ENCODE data around the gene SIMC1.
"Not testable (repeated sequence)": the region's sequence is repeated elsewhere in the genome, so short reads cannot be mapped to it uniquely, and the experiment has no call there.

SIMC1 gene

DNA sequence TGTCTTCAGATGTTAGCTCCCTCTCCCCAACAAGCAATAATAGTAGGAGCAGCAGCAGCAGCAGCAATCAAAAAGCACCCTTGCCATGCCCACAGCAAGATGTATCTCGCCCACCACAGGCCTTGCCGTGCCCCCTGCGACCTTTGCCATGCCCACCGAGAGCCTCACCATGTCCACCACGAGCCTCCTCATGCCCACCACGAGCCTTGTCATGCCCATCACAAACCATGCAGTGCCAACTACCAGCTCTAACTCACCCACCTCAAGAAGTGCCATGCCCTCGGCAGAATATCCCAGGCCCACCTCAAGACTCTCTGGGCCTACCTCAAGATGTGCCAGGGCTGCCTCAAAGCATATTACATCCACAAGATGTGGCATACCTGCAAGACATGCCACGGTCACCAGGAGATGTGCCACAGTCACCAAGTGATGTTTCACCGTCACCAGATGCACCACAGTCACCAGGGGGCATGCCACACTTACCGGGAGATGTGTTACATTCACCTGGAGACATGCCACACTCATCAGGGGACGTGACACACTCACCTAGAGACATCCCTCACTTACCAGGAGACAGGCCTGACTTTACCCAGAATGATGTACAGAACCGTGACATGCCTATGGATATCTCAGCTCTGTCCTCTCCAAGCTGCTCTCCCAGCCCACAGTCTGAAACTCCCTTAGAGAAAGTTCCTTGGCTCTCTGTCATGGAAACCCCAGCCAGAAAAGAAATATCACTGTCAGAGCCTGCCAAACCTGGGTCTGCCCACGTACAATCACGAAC, 52.0 kb downstream of the SIMC1 start:
- H3K4me1 Mint-ChIP-seq (ENCODE audit: low read depth in 2 of 2); H3K27me3 Mint-ChIP-seq; DNase-seq; H3K4me3 Mint-ChIP-seq; H3K9me3 Mint-ChIP-seq; H3K36me3 Mint-ChIP-seq (ENCODE audit: insufficient read depth); ATAC-seq (replicated peaks): not testable (repeated sequence)
- peak overlapping the region in 1 of 2 donors; percentile 4 for H3K27ac Mint-ChIP-seq

DNA sequence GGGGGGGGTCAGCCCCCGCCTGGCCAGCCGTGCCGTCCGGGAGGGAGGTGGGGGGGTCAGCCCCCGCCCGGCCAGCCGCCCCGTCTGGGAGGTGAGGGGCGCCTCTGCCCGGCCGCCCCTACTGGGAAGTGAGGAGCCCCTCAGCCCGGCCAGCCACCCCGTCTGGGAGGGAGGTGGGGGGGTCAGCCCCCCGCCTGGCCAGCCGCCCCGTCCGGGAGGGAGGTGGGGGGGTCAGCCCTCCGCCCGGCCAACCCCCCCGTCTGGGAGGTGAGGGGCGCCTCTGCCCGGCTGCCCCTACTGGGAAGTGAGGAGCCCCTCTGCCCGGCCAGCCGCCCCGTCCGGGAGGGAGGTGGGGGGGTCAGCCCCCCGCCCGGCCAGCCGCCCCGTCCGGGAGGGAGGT, 67.1 kb downstream of the SIMC1 start:
- not testable (repeated sequence) for H3K9me3 Mint-ChIP-seq; ATAC-seq (replicated peaks)

DNA sequence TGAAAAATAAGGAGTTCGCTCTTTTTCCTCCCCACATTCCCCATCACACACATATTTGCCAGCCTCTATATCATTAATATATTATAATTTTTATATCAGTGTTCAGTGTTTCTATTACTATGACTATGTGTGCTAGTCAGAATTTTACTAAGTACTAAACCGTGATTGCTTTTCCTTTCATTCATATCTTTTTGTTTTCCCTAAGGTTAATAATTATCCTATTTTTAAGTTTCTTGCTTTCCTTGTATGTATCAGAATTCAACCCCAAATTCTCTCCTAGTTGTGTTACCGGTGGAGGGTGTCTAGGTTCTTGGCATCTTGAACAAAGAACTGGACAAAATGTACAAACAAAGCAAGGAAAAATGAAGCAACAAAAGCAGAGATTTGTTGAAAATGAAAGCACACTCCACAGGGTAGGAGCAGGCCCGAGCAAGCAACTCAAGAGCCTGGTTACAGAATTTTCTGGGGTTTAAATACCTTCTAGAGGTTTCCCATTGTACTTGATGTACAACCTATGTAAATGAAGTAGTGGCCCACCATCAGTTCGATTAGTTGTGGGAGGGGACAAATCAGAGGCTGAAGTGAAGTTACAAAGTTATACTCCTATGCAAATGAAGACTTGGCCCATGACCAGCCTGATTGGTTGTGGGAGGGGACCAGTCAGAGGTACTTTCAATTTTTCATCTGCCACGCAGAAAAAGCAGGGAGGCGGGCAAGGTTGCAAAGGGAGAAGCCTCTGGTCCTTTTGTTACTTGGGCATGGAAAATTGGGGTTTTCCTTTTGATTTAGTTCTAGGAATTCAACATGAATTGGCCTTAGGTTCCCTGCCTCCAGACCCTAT, 79.5 kb downstream of the SIMC1 start:
- H3K36me3 Mint-ChIP-seq (ENCODE audit: insufficient read depth) = peaks cover 14% of the 10 kb centered on the region
- ATAC-seq (replicated peaks) (no peak), DNase-seq (no peak)
- H3K4me3 Mint-ChIP-seq = no peak overlapping the region
- no peaks in the 10 kb centered on the region for H3K4me1 Mint-ChIP-seq (ENCODE audit: low read depth in 2 of 2)
- no peaks in the 10 kb centered on the region for H3K27me3 Mint-ChIP-seq
- no peaks in the 10 kb centered on the region for H3K9me3 Mint-ChIP-seq
- H3K27ac Mint-ChIP-seq = no peak overlapping the region

More for the DNA sequence above, 67.1 kb downstream of the SIMC1 start:
- H3K36me3 Mint-ChIP-seq (ENCODE audit: insufficient read depth); H3K27me3 Mint-ChIP-seq; DNase-seq; H3K4me3 Mint-ChIP-seq; H3K4me1 Mint-ChIP-seq (ENCODE audit: low read depth in 2 of 2); H3K27ac Mint-ChIP-seq: not testable (repeated sequence)

DNA sequence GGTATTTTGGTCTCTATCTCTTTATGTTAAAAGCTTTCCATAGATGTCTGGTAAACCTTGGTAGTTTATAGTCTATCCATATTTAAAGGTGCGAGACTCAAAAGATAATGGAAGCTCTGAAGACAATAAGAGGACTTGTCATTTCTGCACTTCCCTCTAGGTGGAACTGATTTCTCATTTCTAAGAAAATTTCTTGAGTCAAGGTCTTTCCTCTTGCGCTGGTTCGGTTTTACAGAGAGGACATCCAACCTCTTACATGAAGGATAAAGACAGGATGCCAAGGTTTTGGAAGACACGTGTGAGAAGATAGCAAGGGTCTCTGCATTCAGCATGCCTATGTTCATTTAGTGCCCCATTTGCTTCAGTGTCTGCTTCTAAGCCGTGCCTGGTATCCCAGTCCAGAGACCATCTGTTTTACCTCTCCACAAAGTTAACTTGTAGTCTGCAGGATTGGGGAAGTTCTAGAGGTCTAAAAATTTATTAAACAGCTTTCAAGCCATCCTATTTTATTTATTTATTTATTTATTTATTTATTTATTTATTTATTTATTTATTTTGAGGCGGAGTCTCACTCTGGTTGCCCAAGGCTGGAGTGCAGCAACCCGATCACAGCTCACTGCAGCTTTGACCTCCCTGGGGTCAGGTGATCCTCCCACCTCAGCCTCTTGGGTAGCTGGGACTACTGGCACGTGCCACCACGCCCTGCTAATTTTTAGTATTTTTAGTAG, 81.8 kb downstream of the SIMC1 start:
- no peak overlapping the region for H3K4me3 Mint-ChIP-seq
- H3K4me1 Mint-ChIP-seq (ENCODE audit: low read depth in 2 of 2) = no peaks in the 10 kb centered on the region
- DNase-seq = no peak
- no peak for ATAC-seq (replicated peaks)
- H3K9me3 Mint-ChIP-seq = no peaks in the 10 kb centered on the region
- no peak overlapping the region for H3K27ac Mint-ChIP-seq
- H3K36me3 Mint-ChIP-seq (ENCODE audit: insufficient read depth) = peaks cover 23% of the 10 kb centered on the region
- H3K27me3 Mint-ChIP-seq = no peaks in the 10 kb centered on the region

DNA sequence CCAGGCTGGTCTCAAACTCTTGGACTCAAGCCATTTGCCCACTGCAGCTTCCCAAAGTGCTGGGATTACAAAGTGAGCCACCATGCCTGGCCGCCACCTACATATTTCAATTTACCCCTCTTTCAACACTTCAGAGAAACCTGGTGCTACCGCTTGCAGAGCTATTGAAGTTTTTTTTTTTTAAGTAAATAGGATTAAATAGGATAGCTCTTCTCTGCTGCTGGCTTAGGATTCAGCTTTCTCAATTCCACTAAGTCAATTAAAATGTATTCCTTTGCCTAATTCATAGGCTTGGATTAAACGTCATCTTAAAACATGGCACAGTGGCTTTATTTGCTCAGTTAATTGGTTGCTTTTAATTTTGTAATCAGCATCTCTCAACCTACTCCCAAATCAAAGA, 82.4 kb downstream of the SIMC1 start:
- ATAC-seq (replicated peaks) (no peak), DNase-seq (no peak)
- Mint-ChIP-seq H3K9me3 (no peaks in the 10 kb centered on the region), H3K36me3 (ENCODE audit: insufficient read depth) (peaks cover 23% of the 10 kb centered on the region), H3K4me1 (ENCODE audit: low read depth in 2 of 2) (no peaks in the 10 kb centered on the region), H3K4me3 (no peak overlapping the region), H3K27ac (no peak overlapping the region), H3K27me3 (no peaks in the 10 kb centered on the region)

DNA sequence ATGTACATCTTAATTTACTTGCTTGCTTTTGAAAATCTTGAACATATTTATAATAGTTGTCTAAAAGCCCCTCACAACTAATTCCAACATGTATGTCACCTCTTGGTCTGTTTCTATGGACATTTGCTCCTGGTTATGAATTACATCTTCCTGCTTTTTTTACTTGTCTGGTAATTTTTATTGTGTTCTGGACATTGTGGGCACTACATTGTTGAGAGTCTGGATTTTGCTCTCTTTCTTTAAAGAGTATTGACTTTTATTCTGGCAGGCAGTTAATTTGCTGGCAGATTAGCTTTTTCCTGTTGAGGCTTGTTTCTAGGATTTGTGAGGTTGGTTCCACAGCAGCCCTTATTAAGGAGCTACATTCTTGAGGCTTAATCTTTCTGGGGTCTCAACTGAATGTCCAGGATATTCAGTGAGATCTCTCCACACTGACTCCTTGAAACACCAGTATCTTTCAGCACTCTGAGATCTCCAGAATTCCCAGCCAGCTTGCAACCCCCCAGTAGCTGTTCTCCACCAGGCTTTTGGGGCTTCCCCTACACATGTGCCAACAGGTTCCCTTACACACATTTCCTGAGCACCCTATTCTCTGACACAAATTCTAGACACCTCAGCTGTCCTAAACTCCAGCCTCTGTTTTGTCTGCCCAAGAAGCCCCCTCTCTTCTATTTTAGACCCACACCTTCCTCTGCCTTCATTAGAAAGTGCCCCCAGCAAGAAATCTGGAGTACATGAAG, 96.0 kb downstream of the SIMC1 start:
- peaks cover 7% of the 10 kb centered on the region for H3K36me3 Mint-ChIP-seq (ENCODE audit: insufficient read depth)
- no peak overlapping the region for H3K4me3 Mint-ChIP-seq
- no peak for DNase-seq
- H3K9me3 Mint-ChIP-seq = peaks cover 1 to 10% of the 10 kb centered on the region in 2 donors
- no peak overlapping the region for H3K27ac Mint-ChIP-seq
- no peaks in the 10 kb centered on the region for H3K27me3 Mint-ChIP-seq
- no peaks in the 10 kb centered on the region for H3K4me1 Mint-ChIP-seq (ENCODE audit: low read depth in 2 of 2)
- no peak for ATAC-seq (replicated peaks)

DNA sequence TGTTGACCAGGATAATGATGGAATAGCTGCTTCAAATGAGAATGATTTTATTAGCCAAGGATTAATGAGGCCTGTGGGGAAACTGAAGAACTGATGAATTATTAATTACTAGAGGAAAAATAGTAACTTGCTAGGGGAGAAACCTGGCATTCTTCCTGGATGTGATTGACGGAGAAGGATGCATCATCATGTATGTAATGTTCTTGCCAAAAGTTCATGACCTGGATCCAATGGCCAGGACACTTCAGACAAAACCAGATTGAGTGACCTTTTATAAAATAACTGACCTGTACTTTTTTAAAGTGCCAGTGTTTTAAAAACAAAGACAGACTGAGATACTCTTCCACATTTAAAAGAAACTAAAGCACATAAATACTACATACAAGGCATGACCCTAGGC, 99.7 kb downstream of the SIMC1 start:
- no peak overlapping the region for H3K4me3 Mint-ChIP-seq
- H3K4me1 Mint-ChIP-seq (ENCODE audit: low read depth in 2 of 2) = no peaks in the 10 kb centered on the region
- ATAC-seq (replicated peaks) (no peak), DNase-seq (no peak)
- H3K36me3 Mint-ChIP-seq (ENCODE audit: insufficient read depth) = peaks cover 7% of the 10 kb centered on the region
- H3K27me3 Mint-ChIP-seq = no peaks in the 10 kb centered on the region
- H3K27ac Mint-ChIP-seq = no peak overlapping the region
- peaks cover 1 to 10% of the 10 kb centered on the region in 2 donors for H3K9me3 Mint-ChIP-seq

DNA sequence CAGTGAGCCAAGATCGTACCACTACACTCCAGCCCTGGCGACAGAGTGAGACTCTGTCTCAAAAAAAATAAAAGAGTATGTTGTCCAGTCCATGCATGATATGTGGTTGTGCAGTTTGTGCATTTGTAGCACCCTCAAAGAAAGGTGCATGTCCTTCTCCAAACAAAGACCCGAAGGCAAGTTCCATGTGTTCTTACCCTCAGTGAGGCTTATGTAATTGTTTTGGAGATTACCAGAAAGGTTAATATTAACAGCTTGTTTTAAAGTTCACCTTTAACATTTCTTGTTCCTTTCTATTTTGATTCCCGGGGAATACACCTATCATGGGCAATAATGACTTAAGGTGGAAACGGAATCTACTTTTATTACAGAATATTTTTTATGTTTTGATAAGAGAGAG, 101.1 kb downstream of the SIMC1 start:
- Mint-ChIP-seq H3K4me3 (no peak overlapping the region), H3K9me3 (peaks cover 0 to 1% of the 10 kb centered on the region in 2 donors), H3K4me1 (ENCODE audit: low read depth in 2 of 2) (no peaks in the 10 kb centered on the region), H3K27ac (peak overlapping the region in 1 of 2 donors; percentile 22), H3K36me3 (ENCODE audit: insufficient read depth) (peaks cover 11% of the 10 kb centered on the region), H3K27me3 (no peaks in the 10 kb centered on the region)
- ATAC-seq (replicated peaks) = no peak
- no peak for DNase-seq

DNA sequence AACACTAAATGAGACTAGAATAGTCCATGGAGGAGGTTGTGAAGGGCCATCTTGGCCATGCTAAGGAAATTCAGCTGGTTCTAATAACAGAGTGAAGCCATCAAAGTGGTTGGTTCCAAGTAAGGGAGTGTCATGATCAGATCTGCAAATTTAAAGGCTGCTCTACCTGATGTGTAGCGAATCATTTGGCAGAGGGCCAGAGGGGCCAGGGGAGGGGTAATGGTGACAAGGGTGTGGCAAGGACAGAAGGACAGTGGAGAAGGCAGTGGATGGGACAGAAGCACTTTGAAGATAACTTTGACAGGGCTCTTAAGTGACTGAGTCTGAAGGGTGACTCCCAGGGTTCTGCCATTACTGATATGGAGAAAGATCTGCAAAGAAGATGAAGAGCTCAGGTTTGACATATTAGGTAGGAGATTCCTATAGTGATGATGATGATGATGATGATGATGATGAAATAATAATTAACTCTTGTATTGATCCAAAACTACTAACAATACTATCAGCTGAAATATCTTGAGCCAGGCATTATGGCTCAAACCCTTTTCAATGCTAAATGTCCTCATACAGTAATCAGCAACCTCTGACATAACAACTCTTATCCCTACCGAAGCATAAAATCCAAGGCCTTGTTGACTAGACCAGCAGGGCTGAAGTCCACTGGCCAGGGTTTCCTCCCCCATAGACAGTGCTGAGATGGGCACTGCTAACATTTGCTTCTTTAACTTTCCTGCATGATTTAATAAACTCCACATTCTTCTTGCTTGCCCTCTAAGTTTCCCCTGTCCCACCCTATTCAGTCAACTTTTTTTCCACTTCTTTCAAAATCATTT, 103.3 kb downstream of the SIMC1 start:
- no peak for DNase-seq
- no peaks in the 10 kb centered on the region for H3K4me1 Mint-ChIP-seq (ENCODE audit: low read depth in 2 of 2)
- no peaks in the 10 kb centered on the region for H3K9me3 Mint-ChIP-seq
- no peak overlapping the region for H3K4me3 Mint-ChIP-seq
- no peak for ATAC-seq (replicated peaks)
- H3K27me3 Mint-ChIP-seq = no peaks in the 10 kb centered on the region
- peak overlapping the region; percentile 20 to 50 for H3K27ac Mint-ChIP-seq
- H3K36me3 Mint-ChIP-seq (ENCODE audit: insufficient read depth) = peaks cover 30% of the 10 kb centered on the region

DNA sequence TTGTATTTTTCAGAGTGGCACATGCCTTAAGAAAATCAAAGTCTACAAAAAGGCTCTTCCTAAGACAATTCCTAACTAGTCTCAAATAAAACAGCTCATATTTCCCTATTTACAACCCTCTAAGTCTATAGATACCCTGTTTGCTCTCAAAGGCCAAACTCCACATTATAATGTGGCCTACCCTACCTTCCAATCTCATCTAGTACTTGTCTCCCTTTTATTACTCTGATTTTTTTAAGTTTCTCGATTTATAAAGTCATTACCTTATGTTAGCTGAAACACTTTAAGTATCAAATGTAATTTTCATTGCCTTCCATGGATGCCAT, 103.9 kb downstream of the SIMC1 start:
- DNase-seq (no peak), ATAC-seq (replicated peaks) (no peak)
- Mint-ChIP-seq H3K4me3 (no peak overlapping the region), H3K27me3 (no peaks in the 10 kb centered on the region), H3K9me3 (no peaks in the 10 kb centered on the region), H3K27ac (no peak overlapping the region), H3K36me3 (ENCODE audit: insufficient read depth) (peaks cover 31% of the 10 kb centered on the region), H3K4me1 (ENCODE audit: low read depth in 2 of 2) (no peaks in the 10 kb centered on the region)

DNA sequence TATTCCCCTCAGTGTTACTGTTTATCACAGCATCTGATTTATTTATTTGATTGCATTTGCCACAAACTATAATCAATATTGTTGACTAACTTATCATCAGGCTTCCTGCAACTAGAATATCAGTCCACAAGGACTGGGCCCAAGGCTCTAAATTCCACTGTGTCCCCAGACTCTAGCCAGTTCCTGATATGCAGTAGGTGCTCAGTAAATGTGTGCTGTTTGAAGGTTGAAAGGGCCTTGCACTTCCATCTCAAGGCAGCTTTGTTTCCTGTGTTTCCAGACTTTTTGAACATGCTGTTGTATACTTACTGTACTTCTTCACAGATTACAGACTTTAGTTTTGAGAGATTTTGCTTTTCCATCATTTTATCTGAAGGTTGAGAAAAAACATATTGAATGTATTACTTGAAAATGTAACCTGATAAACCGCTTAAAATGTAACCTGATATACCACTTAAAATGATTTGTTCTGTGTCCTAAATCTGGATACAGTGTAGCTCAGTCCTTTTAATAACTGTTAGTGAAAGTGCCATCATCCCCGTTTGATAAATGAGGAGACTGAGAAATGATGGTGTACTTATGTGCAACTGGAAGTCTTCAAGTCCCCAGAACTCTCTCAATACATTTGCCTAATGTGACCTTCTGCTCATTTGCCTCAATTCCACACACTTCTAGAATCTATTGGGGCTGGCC, 104.7 kb downstream of the SIMC1 start:
- Mint-ChIP-seq H3K4me1 (ENCODE audit: low read depth in 2 of 2) (no peaks in the 10 kb centered on the region), H3K27ac (peak overlapping the region in 1 of 2 donors; percentile 47)
- ATAC-seq (replicated peaks) = no peak

DNA sequence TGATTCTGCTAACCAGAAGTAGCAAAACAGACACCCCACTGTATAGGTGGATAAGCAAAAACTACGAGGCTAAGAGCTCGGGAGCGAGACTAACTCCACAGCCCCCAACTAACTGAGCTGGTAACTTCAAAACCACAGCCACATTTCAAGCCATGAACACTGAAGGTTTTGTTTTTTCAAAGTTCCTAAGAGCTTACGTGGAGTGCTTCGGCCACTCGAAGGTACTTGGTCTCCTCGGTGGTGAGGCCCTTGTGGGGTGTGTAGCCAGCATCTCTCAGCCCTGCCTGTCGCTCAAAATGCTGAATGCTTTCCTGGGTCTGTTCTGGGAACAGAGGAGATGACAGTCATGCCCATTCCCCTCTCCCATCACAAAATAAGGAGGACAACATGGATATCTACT, 112.2 kb downstream of the SIMC1 start:
- Mint-ChIP-seq H3K27me3 (no peaks in the 10 kb centered on the region), H3K27ac (peak overlapping the region; percentile 20 to 65), H3K9me3 (no peaks in the 10 kb centered on the region), H3K4me1 (ENCODE audit: low read depth in 2 of 2) (peaks cover 15 to 37% of the 10 kb centered on the region in 2 donors), H3K36me3 (ENCODE audit: insufficient read depth) (peaks cover 89% of the 10 kb centered on the region), H3K4me3 (no peak overlapping the region)
- ATAC-seq (replicated peaks) (no peak), DNase-seq (no peak)

More for the DNA sequence above, 104.7 kb downstream of the SIMC1 start:
- DNase-seq = no peak
- H3K36me3 Mint-ChIP-seq (ENCODE audit: insufficient read depth) = peaks cover 36% of the 10 kb centered on the region
- H3K9me3 Mint-ChIP-seq = no peaks in the 10 kb centered on the region
- no peak overlapping the region for H3K4me3 Mint-ChIP-seq
- H3K27me3 Mint-ChIP-seq = no peaks in the 10 kb centered on the region

Data from effector memory CD8-positive, alpha-beta T cell (primary cell).